Ureter (tissue), 1 donor: ENCODE measurements around the gene CMIP. TPM values are rescaled to one million over a fixed set of nuclear protein-coding genes. Genes with fewer than 3 reads are reported as not detected.
A peak's percentile ranks its signal among the peaks of the same experiment; 100 is the strongest.

Experiments
- DNase-seq: peaks from one replicate; pipeline ENCODE4 v3.0.0-alpha.2; 2020; ENCODE audit warnings: low spot score
- total RNA-seq: library from RNA; stranded (reverse); gene quantifications from one replicate; pipeline ENCODE4 v1.2.4, GENCODE V29; 2023
- donor health status: DM: yes; HTN: yes; CAD: no.

The CMIP gene
- total RNA-seq, 1 donor from 2014 or later = 98.0 TPM

- DNase-seq = no peak
These were observed 162.4 kb downstream of the CMIP start for GRCh38 chr16:81607006-81607405.

DNA sequence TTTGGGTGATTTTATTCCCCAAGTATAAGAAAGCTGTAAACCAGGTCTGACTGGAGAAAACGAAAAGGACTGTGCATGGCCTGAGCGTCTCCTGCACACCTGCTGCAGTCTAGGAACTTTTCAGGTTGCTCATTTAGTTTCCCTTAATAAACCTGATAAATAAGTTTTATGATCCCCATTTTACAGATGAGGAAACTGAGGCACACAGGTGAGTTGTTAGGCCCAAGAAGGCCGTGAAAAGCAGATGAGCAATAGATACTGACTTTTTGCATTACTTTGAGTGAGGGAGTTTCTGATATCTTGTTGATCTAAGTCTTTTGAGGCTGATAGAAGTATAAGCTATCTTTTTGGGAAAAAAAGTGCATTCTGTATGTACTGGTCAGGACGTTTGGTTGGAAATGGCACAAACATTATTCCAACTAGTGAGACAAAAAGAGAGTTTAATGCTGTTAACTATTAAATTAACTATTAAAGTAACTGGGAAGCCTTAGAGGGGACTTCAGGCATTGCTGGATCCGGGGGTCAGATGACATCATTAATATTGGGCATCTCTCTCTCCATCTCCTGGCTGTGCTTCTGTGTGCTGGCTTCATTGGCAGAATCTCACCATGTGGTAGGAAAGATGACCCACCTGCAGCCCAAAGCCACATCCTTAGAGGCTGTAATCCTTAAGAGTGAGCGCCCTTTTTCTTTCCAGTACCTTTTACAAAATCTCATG, 163.4 kb downstream of the CMIP start:
- DNase-seq = no peak

GRCh38 chr16:81608523-81609209, 164.1 kb downstream of the CMIP start:
- no peak for DNase-seq

DNA sequence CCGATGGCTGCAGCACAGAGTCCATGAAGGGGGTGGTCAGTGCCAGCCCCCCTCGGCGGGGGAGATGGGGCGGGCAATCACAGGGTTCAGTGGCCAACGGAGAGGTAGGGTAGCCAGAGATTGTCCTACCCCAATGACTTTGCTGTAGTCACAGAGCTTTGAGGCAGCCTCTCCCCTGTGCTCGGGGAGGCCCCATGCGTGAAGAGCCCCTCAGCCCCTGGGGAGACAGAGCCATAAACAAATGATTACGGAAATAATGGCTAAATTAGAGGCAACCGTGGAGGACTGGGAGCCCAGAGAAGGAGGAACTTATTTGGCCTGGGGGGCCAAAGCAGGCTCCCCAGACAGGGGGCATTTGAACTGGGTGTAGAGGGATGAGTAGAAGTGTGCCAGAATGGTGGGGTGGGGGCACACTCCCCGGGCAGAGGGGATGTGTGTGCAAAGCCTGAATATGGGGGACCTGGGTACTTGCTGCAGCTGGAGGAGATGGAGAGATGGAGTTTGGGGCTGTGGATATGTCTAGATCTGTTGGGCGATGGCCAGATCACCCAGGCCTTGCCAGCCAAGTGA, 164.8 kb downstream of the CMIP start:
- no peak for DNase-seq

GRCh38 chr16:81610144-81610842, 165.7 kb downstream of the CMIP start:
- DNase-seq = peak; percentile 72

GRCh38 chr16:81610936-81611335, 166.3 kb downstream of the CMIP start:
- DNase-seq = no peak

DNA sequence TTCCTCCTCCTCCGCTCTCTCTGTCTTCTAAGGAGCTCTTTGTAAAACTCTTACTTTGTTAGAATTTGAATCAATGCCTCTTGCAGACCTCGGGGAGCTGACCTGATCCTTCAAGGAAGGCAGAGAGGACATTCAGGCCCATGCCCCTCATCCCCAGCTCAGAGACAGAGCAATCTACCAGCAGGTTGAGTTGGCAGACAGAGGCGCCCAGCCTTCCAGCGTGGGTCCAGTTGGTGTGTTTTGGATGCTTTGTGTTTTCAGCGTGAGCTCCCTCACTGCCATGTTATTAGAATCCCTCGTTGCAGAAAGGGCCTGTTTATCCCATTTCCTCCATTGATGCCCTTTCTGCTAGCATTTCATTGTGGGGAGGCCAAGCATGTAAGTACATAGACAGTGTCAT, 167.1 kb downstream of the CMIP start:
- no peak for DNase-seq

DNA sequence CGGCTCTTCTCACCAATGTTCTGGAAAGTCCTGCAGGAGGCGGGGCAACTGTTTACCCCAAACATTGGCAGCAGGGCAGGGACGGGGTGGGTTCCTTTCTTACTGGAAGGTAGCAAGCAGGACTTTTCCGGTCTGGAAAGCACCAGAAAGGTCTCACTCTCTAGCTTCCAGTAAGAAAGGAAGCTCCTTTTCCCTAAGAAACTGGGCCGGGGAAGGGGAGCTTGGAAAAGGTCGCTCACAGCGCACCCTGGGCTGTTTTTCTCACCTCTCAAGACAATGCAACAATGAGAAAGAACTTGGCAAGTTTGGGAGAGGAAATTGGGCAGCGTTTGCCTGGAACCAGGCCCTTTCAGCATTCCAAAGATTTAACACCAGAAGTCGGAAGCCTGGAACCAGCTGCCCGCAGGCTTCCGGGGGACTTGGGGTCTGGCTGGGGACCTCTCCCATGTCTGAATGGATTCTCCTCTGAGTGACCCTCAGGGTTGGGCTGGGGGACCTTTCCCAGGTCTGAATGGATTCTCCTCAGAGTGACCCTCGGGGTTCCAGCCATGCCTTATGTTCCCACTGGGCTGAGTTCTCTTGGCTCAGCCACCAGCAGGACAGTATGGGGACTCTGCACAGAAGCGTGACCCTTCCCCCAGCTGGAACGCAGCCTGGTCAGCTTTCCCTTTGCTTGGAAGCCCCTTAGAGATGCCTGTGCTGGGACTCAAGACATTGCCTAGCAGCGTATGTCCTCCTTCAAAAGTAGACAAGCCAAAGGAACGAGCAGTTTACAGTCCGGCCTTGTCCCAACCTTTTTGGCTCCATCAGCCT, 167.9 kb downstream of the CMIP start:
- no peak for DNase-seq

GRCh38 chr16:81614171-81614570, 169.6 kb downstream of the CMIP start:
- no peak for DNase-seq

DNA sequence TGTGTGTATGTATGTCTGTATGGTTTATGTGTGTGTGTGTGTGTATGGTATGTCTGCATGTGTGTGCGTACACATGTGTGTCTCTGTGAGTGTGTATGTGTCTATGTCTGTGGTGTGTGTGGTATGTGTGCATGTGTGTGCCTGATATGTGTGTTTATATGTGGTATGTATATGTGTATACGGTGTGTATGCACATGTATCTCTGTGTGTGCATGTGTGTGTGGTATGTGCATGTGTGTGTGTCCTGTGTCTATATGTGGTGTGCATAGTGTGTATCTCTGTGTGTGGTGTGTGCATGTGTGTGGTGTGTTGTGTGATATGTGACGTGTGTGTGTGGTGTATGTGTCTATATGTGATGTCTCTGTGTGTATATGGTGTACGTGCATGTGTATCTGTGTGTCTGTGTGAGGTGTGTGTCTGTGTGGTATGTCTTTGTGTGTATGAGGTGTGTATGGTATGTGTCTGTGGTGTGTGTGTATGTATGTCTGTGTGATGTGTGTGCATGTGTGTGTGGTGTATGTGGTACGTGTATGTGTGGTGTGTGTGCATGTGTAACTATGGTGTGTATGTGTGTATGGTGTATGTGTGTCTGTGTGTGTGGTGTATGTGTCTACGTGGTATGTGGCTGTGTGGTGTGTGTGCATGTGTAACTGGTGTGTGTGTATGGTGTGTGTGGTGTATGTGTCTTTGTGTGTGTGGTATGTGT, 170.2 kb downstream of the CMIP start:
- no peak for DNase-seq

DNA sequence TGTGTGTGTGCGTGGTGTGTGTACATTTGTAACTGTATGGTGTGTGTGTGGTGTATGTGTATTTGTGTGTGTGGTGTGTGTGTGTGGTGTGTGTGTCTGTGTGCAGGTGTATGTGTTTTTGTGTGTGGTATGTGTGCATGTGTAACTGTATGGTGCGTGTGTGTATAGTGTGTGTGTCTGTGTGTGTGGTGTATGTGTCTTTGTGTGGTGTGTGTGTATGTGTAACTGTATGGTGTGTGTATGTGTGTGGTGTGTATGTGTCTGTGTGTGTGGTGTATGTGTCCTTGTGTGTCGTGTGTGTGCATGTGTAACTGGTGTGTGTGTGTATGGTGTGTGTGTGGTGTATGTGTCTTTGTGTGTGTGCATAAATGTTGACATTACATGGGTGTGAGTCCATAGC, 170.8 kb downstream of the CMIP start:
- DNase-seq = no peak

GRCh38 chr16:81615833-81616232, 171.2 kb downstream of the CMIP start:
- DNase-seq = no peak

- DNase-seq = peak; percentile 61
These were observed 171.9 kb downstream of the CMIP start for GRCh38 chr16:81616321-81617020.

GRCh38 chr16:81617021-81617346, 172.4 kb downstream of the CMIP start:
- DNase-seq = no peak

DNA sequence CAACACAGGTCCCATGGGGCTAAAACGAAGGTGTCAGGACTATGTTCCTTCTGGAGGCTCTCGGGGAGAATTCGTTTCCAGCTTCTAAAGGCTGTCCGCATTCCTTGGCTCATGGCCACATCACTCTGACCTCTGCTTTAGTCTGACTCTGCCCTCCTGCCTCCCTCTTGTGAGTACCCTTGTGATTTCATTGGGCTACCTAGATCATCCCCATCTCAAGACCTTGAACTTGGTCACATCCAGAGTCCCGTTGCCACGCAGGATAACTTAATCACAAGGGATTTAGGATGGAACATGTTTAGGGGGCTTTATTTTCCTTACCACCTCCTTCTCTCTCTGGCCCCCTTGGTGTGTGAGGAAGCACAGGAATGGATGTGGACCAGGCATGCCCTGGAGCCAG, 173.6 kb downstream of the CMIP start:
- DNase-seq = no peak

GRCh38 chr16:81618661-81619060, 174.1 kb downstream of the CMIP start:
- no peak for DNase-seq

DNA sequence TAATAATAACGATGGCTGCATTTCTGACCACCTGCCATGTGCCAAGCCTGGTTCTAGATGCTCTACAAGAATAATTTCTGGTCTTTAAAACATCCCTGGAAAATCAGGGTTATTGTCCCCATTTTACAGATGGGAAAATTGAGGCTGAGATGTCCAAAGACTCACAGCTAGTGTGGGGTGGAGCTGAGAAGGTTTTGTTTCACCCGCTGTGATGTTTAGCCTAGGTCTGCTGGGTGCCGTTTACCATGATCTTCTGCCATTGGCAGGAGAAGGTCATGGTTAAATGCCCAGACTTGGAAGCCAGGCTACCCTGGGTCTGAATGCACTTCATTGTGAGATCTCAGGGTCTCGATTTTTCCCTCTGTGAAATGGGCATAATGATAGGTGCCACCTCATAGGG, 175.4 kb downstream of the CMIP start:
- DNase-seq = no peak

DNA sequence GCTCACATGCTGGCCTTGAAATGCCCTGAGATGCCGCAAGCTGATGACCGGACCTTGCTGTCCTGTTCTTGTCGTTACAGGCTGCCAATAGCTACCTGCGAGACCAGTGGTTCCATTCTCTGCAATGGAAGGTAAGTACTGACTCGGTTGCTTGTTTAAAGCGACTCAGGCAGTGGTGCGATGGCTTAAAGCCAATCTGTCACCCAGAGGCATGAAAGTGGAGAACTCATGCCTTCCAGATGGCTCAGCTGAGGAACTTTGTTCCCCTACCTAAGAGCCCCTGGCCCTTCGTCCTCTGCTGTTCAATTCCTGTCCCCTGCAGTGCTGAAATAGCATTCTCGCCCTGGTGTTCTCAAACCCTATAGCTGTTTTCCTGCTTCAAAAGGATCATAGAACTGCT, 176.2 kb downstream of the CMIP start:
- DNase-seq = no peak

DNA sequence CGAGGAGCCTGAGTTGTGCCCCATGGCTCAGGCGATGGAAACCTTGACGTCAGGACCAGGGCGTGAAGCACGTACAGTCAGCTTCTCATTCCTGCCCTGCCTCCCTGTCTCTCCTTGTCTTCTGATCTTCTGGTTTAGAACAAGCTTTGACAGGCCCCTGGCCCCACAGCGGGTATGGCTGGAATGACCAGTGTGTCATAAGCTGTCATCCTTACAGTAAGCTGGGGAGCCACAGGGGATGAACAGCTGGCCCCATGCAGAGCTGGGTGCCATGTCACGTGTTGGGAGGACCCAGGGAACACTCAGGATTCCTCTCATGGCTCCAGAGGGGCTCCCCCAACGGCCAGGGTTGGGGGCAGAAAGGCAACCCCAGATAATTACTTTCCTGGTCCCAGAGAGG, 176.9 kb downstream of the CMIP start:
- peak; percentile 85 for DNase-seq

DNA sequence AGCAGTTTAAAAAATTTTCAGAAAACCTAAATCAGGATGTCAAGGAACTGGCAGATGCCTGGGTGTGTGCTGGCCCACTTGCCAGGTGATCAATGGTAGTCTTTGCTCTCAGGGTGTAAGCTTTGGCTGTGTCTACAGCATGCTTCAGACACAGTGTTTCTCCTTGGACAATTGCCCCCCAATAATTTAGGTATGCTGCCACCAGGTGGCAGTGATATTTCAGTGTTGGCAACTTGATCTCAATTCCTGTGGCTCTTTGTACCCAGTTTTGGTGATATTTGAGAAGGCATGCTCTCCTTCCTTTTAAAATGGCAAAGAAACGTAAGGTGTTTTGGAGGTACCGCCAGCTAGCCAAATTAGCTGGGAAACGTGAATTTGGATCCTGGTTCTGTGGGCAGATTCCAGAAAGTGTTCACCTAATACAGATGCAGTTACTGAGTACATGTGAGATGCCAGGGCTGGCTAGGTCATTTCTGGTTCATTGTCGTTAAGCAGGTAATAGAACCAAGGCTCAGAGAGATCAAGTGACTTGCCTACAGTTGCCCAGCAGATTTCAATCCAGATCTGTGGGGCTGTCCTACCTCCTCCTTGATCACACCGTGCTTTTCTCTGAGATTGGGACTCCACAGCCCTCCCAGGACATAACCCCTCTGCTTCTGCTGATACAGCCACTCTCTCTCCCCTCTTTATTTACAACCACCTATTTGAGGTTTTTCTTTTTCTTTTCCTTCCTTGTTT, 178.9 kb downstream of the CMIP start:
- no peak for DNase-seq
